A673 (cell line): Measurements from ENCODE around the gene CYP4F8. TPM values are rescaled to one million over a fixed set of nuclear protein-coding genes. Genes with fewer than 3 reads are reported as not detected.

Experiments used
- BruUV-seq: library from RNA; stranded (reverse); fragments of 400-500 nt; replicated peaks from 2 replicates; lab custom pipeline; 2021; lab: Mats Ljungman, UMichigan
- CTCF ChIA-PET: fragments of 300-600 bp; sonication (Branson Sonifier 250); formaldehyde crosslinking; loops from one replicate; lab custom pipeline; 2022; ENCODE audit warnings: antibody characterized with exemption; lab: Charles Lee
- POLR2A ChIA-PET: fragments of 300-600 bp; sonication (Branson Sonifier 250); formaldehyde crosslinking; loops from one replicate; lab custom pipeline; 2022; ENCODE audit warnings: antibody characterized with exemption; ENCODE audit not compliant: low non-redundant PET; lab: Charles Lee
- DNase-seq: peaks from one replicate; pipeline ENCODE4 v3.0.0-alpha.2; 2015; ENCODE audit warnings: low spot score
- H3K27ac ChIP-seq: fragments of 200-600 bp; sonication (generic); 2 replicates; pipeline ENCODE4 v1.5.1; 2016; ENCODE audit warnings: mixed run types, low read depth, mild to moderate bottlenecking, mixed read lengths, antibody characterized with exemption, low read length; ENCODE audit not compliant: poor library complexity, severe bottlenecking
- H3K27me3 ChIP-seq: fragments of 200-600 bp; sonication (generic); replicated peaks from 2 replicates; pipeline ENCODE4 v1.6.1; 2017; ENCODE audit warnings: mixed run types, low read depth, mild to moderate bottlenecking, mixed read lengths, antibody characterized with exemption, low read length; ENCODE audit not compliant: insufficient read depth, poor library complexity
- H3K36me3 ChIP-seq: fragments of 200-600 bp; sonication (generic); 2 replicates; pipeline ENCODE4 v1.6.1; 2016; ENCODE audit warnings: mixed run types, mild to moderate bottlenecking, mixed read lengths, antibody characterized with exemption, low read length; ENCODE audit not compliant: insufficient read depth, poor library complexity, severe bottlenecking
- H3K4me1 ChIP-seq: fragments of 200-600 bp; sonication (generic); 2 replicates; pipeline ENCODE4 v1.6.1; 2017; ENCODE audit warnings: mixed run types, mild to moderate bottlenecking, mixed read lengths, antibody characterized with exemption, low read length; ENCODE audit not compliant: insufficient read depth, poor library complexity, severe bottlenecking
- H3K4me3 ChIP-seq: fragments of 200-600 bp; sonication (generic); 2 replicates; pipeline ENCODE4 v1.5.1; 2016; ENCODE audit warnings: low read depth, mixed run types, mild to moderate bottlenecking, mixed read lengths, low read length; ENCODE audit not compliant: poor library complexity, severe bottlenecking
- H3K9me3 ChIP-seq: fragments of 200-600 bp; sonication (generic); 2 replicates; pipeline ENCODE4 v1.6.1; 2016; ENCODE audit warnings: mixed run types, low read depth, mild to moderate bottlenecking, mixed read lengths, antibody characterized with exemption, low read length; ENCODE audit not compliant: poor library complexity, severe bottlenecking
- CTCF ChIP-seq: fragments of 300-800, 200-600 bp; sonication (generic); conservative IDR thresholded peaks from 2 replicates; pipeline ENCODE4 v1.5.1; 2017; ENCODE audit warnings: low read depth, mild to moderate bottlenecking, antibody characterized with exemption, low read length, moderate library complexity, mixed read lengths
- EZH2 ChIP-seq: fragments of 200-600 bp; sonication (generic); IDR thresholded peaks from 2 replicates; pipeline ENCODE4 v1.6.1; 2017; ENCODE audit warnings: borderline replicate concordance, low read depth, mild to moderate bottlenecking, mixed read lengths, antibody characterized with exemption, low read length; ENCODE audit not compliant: poor library complexity, severe bottlenecking
- intact Hi-C: fragments of 100-400 bp; cut with micrococcal nuclease; formaldehyde crosslinking; loops from one replicate; pipeline ENCODE4 v1.10.0; 2022; ENCODE audit not compliant: unreplicated experiment
- total RNA-seq: library from RNA; stranded (reverse); gene quantifications from 2 replicates; pipeline ENCODE4 v1.2.3, GENCODE V29; 2021

Gene CYP4F8
- total RNA-seq, 1 experiment from 2014 or later, result not detected

- ChIA-PET POLR2A (no interaction called here), CTCF (no interaction called here)
- TF ChIP-seq CTCF, result no peak
- no peak for TF ChIP-seq EZH2
- H3K9me3 ChIP-seq, result no peaks in the 10 kb centered on the region
- no peaks in the 10 kb centered on the region for H3K4me1 ChIP-seq
- H3K36me3 ChIP-seq, result no peaks in the 10 kb centered on the region
- H3K4me3 ChIP-seq, result no peak overlapping the region
- DNase-seq, result no peak
- intact Hi-C loops, result no loop called here
- no TSS peak for BruUV-seq
- H3K27ac ChIP-seq, result no peak overlapping the region
- H3K27me3 ChIP-seq, result no peaks in the 10 kb centered on the region
These were observed 51.9 kb downstream of the CYP4F8 start for GRCh38 chr19:15666883-15667282.

GRCh38 chr19:15669440-15669839 is 54.4 kb downstream of the CYP4F8 start:
- Histone ChIP-seq H3K27me3 (no peaks in the 10 kb centered on the region), H3K4me1 (no peaks in the 10 kb centered on the region), H3K36me3 (no peaks in the 10 kb centered on the region), H3K9me3 (no peaks in the 10 kb centered on the region), H3K27ac (no peak overlapping the region), H3K4me3 (no peak overlapping the region)
- intact Hi-C loops, result no loop called here
- CTCF ChIA-PET, result interaction anchor here (0.6 kb wide), 1 partner anchor 280 kb away, joined by 3 read pairs; no protein-coding TSS in a partner anchor
- DNase-seq, result no peak
- TF ChIP-seq CTCF, result no peak
- no peak for TF ChIP-seq EZH2
- POLR2A ChIA-PET, result no interaction called here
- no TSS peak for BruUV-seq

- no peaks in the 10 kb centered on the region for H3K27me3 ChIP-seq
- H3K9me3 ChIP-seq, result no peaks in the 10 kb centered on the region
- H3K4me3 ChIP-seq, result no peak overlapping the region
- no peak for DNase-seq
- no peak for TF ChIP-seq CTCF
- no peak for TF ChIP-seq EZH2
- H3K36me3 ChIP-seq, result no peaks in the 10 kb centered on the region
- H3K4me1 ChIP-seq, result no peaks in the 10 kb centered on the region
- intact Hi-C loops, result no loop called here
- CTCF ChIA-PET, result interaction anchor here (0.6 kb wide), 1 partner anchor 280 kb away, joined by 3 read pairs; no protein-coding TSS in a partner anchor
- H3K27ac ChIP-seq, result no peak overlapping the region
- BruUV-seq, result no TSS peak
- POLR2A ChIA-PET, result no interaction called here
These were observed 54.9 kb downstream of the CYP4F8 start for GRCh38 chr19:15669891-15670290.
